Thoracic aorta (tissue), 2 donors: ENCODE data around the gene SAMM50. TPM values are rescaled to one million over a fixed set of nuclear protein-coding genes. Genes with fewer than 3 reads are reported as not detected.

Source experiments
- ATAC-seq: fragments of 150-250 bp; one replicate; pipeline ENCODE4 v1.8.0; 2017; ENCODE audit warnings: low read depth; ENCODE audit not compliant: insufficient number of reproducible peaks, low FRiP score
- DNase-seq: peaks from one replicate; pipeline ENCODE4 v3.0.0-alpha.2; 2020; ENCODE audit warnings: low spot score
- H3K27ac ChIP-seq, 2 donors: fragments of 200-600 bp; sonication (generic); 1 replicate in 1 of 2; 2 replicates in 1 of 2; pipeline ENCODE4 v1.5.1; 2016; ENCODE audit warnings: mild to moderate bottlenecking in 2 of 2, moderate library complexity in 2 of 2
- H3K27me3 ChIP-seq: fragments of 200-600 bp; sonication (generic); replicated peaks from 2 replicates; pipeline ENCODE4 v1.6.0; 2016; ENCODE audit warnings: mild to moderate bottlenecking; ENCODE audit not compliant: insufficient read depth
- H3K36me3 ChIP-seq: fragments of 200-600 bp; sonication (generic); one replicate; pipeline ENCODE4 v1.5.1; 2016
- H3K4me1 ChIP-seq, 2 donors: fragments of 200-600 bp; sonication (generic); 1 replicate in 1 of 2; 2 replicates in 1 of 2; pipeline versions ENCODE4 v1.5.1 to v1.6.0; 2016; ENCODE audit warnings: low read depth in 2 of 2, mild to moderate bottlenecking in 1 of 2; ENCODE audit not compliant: control insufficient read depth in 1 of 2
- H3K4me3 ChIP-seq: fragments of 200-600 bp; sonication (generic); 2 replicates; pipeline ENCODE4 v1.5.1; 2016; ENCODE audit warnings: mild to moderate bottlenecking
- H3K9me3 ChIP-seq: fragments of 200-600 bp; sonication (generic); 2 replicates; pipeline ENCODE4 v1.5.1; 2016
- total RNA-seq, 2 donors: library from RNA; depleted of rRNA; stranded (reverse); fragments of >200 nt; gene quantifications; one replicate each; pipeline versions ENCODE4 v1.1.0 to v1.2.3, GENCODE V29; 2016
- TF ChIP-seq, protein P1 (sequence below): fragments of 200-600 bp; sonication (generic); IDR thresholded peaks from one replicate; pipeline ENCODE4 v1.5.1; 2019; ENCODE audit warnings: antibody characterized with exemption

The SAMM50 gene
- total RNA-seq, 2 donors from 2014 or later: 22.6 to 28.1 TPM

DNA sequence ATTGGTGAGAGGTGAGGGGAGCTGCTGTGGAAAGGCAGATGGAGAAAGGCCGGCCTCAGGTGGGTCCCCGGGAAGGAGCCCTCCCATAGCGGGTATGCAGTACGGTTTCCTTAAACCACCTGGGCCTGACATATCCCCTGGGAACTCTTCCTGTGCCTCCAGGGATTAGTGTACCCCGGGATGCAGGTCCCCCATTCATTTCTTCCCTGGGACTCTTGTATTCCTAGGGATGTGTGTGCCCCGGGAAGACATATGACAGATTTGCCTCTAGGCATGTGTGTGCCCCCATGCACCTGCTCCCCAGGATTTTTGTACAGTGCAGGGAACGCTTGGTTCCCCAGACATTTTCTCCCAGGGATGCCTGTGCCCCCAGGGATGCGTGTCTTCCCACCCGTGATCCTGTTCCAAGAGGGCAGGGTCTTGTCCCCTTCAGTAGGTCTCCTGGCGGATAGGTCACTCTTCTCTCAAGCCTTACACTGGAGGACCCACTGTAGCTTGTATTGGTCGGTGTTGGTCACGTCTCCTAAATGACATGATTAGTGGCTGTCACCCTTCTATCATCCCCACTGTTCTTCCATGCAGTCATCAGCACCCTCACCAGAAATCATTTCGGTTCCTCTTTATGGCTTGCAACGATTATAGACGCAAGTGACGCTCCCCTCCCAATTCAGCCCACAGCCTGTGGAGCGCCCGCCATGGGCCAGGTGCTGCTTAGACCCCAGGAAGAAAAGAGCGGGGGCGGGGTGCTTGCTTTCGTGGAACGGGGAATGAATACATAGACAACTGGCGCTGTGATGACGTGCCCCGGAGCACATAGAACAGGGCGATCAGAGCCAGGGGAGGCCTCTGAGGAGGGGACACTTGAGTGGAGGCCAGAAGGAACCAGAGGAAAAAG is 70.2 kb downstream of the SAMM50 start:
- H3K27me3 ChIP-seq: no peaks in the 10 kb centered on the region
- no peaks in the 10 kb centered on the region for H3K4me1 ChIP-seq
- TF ChIP-seq, protein P1, sequence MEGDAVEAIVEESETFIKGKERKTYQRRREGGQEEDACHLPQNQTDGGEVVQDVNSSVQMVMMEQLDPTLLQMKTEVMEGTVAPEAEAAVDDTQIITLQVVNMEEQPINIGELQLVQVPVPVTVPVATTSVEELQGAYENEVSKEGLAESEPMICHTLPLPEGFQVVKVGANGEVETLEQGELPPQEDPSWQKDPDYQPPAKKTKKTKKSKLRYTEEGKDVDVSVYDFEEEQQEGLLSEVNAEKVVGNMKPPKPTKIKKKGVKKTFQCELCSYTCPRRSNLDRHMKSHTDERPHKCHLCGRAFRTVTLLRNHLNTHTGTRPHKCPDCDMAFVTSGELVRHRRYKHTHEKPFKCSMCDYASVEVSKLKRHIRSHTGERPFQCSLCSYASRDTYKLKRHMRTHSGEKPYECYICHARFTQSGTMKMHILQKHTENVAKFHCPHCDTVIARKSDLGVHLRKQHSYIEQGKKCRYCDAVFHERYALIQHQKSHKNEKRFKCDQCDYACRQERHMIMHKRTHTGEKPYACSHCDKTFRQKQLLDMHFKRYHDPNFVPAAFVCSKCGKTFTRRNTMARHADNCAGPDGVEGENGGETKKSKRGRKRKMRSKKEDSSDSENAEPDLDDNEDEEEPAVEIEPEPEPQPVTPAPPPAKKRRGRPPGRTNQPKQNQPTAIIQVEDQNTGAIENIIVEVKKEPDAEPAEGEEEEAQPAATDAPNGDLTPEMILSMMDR: no peak
- ATAC-seq: no peak
- H3K9me3 ChIP-seq: no peaks in the 10 kb centered on the region
- no peak for DNase-seq
- H3K36me3 ChIP-seq: no peaks in the 10 kb centered on the region
- peak overlapping the region; percentile 79 for H3K4me3 ChIP-seq
- H3K27ac ChIP-seq: peak overlapping the region in 1 of 2 donors; percentile 56

DNA sequence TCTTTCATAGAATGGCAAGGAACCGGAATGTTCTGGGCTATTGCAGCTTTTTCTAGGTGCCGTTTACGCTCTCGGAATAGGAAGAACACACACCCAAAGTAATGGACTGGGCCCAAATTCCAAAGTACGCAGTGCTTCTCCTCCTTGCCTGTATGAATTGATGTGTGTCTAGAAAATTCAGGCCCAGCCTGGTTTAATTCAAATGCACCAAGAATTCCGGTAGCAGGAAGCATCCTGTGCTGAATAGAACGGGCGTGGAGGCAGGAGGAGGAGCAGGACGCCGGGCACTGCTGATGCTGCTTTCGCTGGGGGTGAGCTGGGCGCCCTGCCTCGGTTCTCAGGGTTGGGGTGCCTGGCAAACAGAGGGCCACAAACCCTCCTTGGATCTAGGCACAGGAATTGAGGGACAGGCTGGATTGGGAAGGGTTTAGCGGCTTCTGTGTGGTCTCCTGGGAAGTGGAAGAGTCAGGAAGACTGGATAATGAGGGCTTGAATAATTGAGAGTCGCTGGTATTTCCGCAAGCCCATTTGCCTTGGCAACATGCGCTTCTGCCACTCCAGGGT is 70.9 kb downstream of the SAMM50 start:
- Histone ChIP-seq H3K4me3 (peak overlapping the region; percentile 12), H3K4me1 (no peaks in the 10 kb centered on the region), H3K27me3 (no peaks in the 10 kb centered on the region), H3K9me3 (no peaks in the 10 kb centered on the region), H3K36me3 (no peaks in the 10 kb centered on the region), H3K27ac (peak overlapping the region in 1 of 2 donors; percentile 56)
- DNase-seq (no peak), ATAC-seq (no peak)
- TF ChIP-seq, protein P1: no peak

DNA sequence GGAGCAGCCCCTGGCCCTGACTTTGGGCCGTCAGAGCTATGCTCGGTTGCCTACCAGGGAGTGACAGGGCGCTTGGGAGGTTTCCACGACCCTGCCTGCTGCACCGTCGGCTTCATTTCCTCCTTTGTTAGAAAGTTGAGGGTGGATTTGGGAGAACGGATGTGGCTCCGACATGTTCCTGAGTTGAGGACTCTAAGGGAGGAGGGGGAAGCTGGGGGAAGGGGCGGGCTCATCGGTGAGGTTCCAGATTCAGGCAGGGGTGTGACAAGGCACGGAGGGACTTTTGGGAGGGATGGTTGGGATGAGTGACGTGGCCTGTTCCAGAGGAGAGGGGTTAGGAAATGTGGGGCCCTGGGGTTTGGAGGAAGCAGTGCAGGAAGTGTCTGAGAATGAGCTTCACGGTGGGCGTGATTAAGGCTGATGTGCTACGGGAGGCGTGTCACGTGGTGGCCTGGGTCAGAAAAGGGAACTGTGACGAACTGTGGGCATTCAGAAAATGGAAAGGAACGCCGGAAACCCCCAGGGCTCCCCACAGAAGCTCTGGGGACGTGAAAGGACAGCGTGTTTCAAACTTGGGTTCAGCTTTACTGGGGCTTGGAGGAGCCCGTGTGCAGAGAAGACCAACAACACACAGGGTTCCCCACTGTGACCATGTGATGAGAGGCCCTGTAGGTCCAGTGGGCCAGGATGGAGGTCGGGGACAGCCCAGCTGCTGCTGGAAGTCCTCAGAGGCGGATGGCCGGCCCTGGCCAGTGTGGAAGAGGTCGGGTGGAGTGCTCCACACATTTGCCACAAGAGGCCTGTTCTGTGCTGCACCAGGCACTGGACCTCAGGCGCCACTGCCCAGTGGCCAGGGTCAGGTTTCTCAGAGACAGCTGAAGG is 71.6 kb downstream of the SAMM50 start:
- no peaks in the 10 kb centered on the region for H3K9me3 ChIP-seq
- DNase-seq (peak; percentile 37), ATAC-seq (peak; percentile 57)
- no peaks in the 10 kb centered on the region for H3K36me3 ChIP-seq
- no peaks in the 10 kb centered on the region for H3K27me3 ChIP-seq
- H3K4me3 ChIP-seq: peak overlapping the region; percentile 40
- H3K27ac ChIP-seq: peak overlapping the region in 1 of 2 donors; percentile 56
- TF ChIP-seq, protein P1: no peak
- no peaks in the 10 kb centered on the region for H3K4me1 ChIP-seq

DNA sequence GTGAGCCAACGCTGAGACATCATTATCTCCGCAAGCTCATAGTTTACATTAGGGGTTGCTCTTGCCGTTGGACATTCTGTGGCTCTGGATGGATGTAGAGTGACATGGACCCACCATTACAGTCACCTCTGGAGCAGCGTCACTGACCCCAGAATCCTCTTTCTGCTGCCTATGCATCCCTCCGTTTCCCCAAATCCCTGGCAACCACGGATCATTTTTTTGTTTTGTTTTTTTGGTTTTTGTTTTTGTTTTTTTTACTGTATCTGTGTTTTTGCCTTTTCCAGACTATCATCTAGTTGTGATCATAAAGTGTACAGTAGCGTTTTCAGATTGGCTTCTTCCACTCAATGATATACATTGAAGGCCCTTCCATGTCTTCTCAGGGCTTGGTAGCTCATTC is 72.8 kb downstream of the SAMM50 start:
- H3K27ac ChIP-seq: no peak overlapping the region

More for the DNA sequence above, 72.8 kb downstream of the SAMM50 start:
- ATAC-seq (no peak), DNase-seq (no peak)
- TF ChIP-seq, protein P1: no peak
- Histone ChIP-seq H3K4me1 (no peaks in the 10 kb centered on the region), H3K4me3 (no peak overlapping the region), H3K27me3 (no peaks in the 10 kb centered on the region), H3K9me3 (no peaks in the 10 kb centered on the region), H3K36me3 (no peaks in the 10 kb centered on the region)
